ENCODE data around the gene UBE2Q2.

The UBE2Q2 gene

DNA sequence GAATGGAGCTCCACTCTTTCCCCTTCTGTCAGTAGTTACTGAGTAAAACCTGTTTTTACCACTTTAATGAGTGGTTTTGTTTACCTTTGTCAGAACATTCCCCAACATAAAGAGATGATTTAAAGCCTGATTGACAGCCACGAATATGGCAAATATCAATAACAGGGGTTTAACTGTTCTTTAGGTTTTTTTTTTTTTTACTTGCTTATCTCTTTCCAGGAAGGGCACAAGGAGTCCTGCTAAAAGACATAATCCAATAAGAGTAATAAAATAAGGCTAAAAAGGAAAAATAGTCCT lies 11.5 kb upstream of the UBE2Q2 start:
- TF ChIP-seq TAF1 (IDR thresholded peaks at IDR 0.05; ENCODE audit: borderline replicate concordance, insufficient read depth, low read length) (no peak), POLR2AphosphoS5 (IDR thresholded peaks at IDR 0.05; ENCODE audit: low read depth, low read length) (no peak), FOXP2 (optimal IDR thresholded peaks at IDR 0.05; ENCODE audit: borderline replicate concordance, extremely low read depth, extremely low read length, insufficient read depth) (no peak), SIN3A (IDR thresholded peaks at IDR 0.05; ENCODE audit: borderline replicate concordance, insufficient read depth, low read length) (no peak)
- TF ChIP-seq, protein P1, sequence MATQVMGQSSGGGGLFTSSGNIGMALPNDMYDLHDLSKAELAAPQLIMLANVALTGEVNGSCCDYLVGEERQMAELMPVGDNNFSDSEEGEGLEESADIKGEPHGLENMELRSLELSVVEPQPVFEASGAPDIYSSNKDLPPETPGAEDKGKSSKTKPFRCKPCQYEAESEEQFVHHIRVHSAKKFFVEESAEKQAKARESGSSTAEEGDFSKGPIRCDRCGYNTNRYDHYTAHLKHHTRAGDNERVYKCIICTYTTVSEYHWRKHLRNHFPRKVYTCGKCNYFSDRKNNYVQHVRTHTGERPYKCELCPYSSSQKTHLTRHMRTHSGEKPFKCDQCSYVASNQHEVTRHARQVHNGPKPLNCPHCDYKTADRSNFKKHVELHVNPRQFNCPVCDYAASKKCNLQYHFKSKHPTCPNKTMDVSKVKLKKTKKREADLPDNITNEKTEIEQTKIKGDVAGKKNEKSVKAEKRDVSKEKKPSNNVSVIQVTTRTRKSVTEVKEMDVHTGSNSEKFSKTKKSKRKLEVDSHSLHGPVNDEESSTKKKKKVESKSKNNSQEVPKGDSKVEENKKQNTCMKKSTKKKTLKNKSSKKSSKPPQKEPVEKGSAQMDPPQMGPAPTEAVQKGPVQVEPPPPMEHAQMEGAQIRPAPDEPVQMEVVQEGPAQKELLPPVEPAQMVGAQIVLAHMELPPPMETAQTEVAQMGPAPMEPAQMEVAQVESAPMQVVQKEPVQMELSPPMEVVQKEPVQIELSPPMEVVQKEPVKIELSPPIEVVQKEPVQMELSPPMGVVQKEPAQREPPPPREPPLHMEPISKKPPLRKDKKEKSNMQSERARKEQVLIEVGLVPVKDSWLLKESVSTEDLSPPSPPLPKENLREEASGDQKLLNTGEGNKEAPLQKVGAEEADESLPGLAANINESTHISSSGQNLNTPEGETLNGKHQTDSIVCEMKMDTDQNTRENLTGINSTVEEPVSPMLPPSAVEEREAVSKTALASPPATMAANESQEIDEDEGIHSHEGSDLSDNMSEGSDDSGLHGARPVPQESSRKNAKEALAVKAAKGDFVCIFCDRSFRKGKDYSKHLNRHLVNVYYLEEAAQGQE (IDR thresholded peaks at IDR 0.05; ENCODE audit: insufficient read depth in 1 of 2, low read depth in 2 of 2, low read length in 2 of 2), result no peak

DNA sequence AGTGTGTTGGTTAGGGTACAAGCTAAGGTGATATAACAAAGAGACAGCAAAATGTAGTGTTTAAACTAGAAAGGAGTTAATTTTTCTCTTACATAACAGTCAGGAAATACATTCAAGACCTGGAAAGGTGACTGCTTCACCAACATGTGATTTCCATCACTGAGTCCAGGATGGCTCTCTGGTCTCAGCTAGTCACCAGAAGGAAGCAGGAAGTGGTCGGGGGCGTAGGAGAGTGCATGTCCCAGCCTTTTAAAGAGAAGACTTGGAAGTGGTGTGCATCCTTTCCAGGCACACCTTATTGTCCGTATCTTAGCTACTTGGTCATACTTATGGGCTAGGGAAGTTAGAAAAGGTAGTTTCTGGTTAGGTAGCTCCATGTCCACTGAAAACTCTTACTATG lies 11.1 kb upstream of the UBE2Q2 start:
- no peak for TF ChIP-seq TAF1 (IDR thresholded peaks at IDR 0.05; ENCODE audit: borderline replicate concordance, insufficient read depth, low read length)
- TF ChIP-seq FOXP2 (optimal IDR thresholded peaks at IDR 0.05; ENCODE audit: borderline replicate concordance, extremely low read depth, extremely low read length, insufficient read depth), result no peak
- TF ChIP-seq, protein P1 (IDR thresholded peaks at IDR 0.05; ENCODE audit: insufficient read depth in 1 of 2, low read depth in 2 of 2, low read length in 2 of 2), result no peak
- TF ChIP-seq SIN3A (IDR thresholded peaks at IDR 0.05; ENCODE audit: borderline replicate concordance, insufficient read depth, low read length), result no peak
- no peak for TF ChIP-seq POLR2AphosphoS5 (IDR thresholded peaks at IDR 0.05; ENCODE audit: low read depth, low read length)

DNA sequence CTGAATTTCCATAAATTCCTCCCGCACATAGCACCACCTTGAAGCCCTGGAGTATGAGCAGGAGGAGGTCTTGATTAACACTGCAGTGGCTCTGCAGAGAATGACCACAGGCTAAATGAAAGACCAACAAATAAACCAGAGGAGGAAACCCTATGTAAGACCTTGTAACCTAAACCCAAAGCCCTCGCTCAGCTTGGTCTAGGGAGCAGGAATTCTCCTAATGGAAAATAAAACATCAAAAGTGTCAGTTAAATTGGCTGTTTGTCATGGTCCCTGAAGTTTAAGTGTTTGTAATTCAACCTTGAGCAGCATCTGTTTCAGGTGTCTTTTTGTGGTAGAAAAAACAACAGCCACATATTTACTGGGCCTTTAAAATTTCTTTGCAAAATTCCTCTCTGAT lies 9.2 kb upstream of the UBE2Q2 start:
- no peak for TF ChIP-seq SIN3A (IDR thresholded peaks at IDR 0.05; ENCODE audit: borderline replicate concordance, insufficient read depth, low read length)
- no peak for TF ChIP-seq POLR2AphosphoS5 (IDR thresholded peaks at IDR 0.05; ENCODE audit: low read depth, low read length)
- no peak for TF ChIP-seq FOXP2 (optimal IDR thresholded peaks at IDR 0.05; ENCODE audit: borderline replicate concordance, extremely low read depth, extremely low read length, insufficient read depth)
- TF ChIP-seq, protein P1 (IDR thresholded peaks at IDR 0.05; ENCODE audit: insufficient read depth in 1 of 2, low read depth in 2 of 2, low read length in 2 of 2), result no peak
- no peak for TF ChIP-seq TAF1 (IDR thresholded peaks at IDR 0.05; ENCODE audit: borderline replicate concordance, insufficient read depth, low read length)

GRCh38 chr15:75835990-75836958 lies 7.0 kb upstream of the UBE2Q2 start:
- no peak for TF ChIP-seq POLR2AphosphoS5 (IDR thresholded peaks at IDR 0.05; ENCODE audit: low read depth, low read length)

DNA sequence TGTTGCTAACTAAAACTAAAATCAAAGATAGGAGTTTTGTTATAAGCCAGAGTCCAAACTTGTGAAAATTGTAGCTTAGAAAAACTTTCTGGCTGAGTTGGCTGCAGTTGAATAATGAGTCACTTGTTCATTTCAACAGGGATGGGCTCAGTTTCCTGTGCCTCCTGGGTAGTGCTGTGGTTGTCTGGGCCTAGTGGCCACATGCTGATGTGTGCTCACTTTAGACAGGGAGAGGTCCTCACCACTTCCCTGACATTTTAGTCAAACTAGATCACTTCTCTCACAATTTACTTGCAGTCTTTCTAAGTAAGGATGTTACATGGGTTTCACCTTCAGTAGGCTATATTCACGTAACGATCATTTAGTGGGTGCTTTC lies 6.3 kb upstream of the UBE2Q2 start:
- TF ChIP-seq SIN3A (IDR thresholded peaks at IDR 0.05; ENCODE audit: borderline replicate concordance, insufficient read depth, low read length), result no peak
- no peak for TF ChIP-seq POLR2AphosphoS5 (IDR thresholded peaks at IDR 0.05; ENCODE audit: low read depth, low read length)
- no peak for TF ChIP-seq FOXP2 (optimal IDR thresholded peaks at IDR 0.05; ENCODE audit: borderline replicate concordance, extremely low read depth, extremely low read length, insufficient read depth)
- TF ChIP-seq, protein P1 (IDR thresholded peaks at IDR 0.05; ENCODE audit: insufficient read depth in 1 of 2, low read depth in 2 of 2, low read length in 2 of 2), result no peak
